K562 (cell line): ENCODE results near the gene METTL24. TPM values are rescaled to one million over a fixed set of nuclear protein-coding genes. Genes with fewer than 3 reads are reported as not detected.
A peak's percentile ranks its signal among the peaks of the same experiment; 100 is the strongest.

Experiments
- ATAC-seq: fragments of 200-7000 bp; cut with Tn5 transposase; 3 replicates; pipeline ENCODE4 v1.9.1; 2020; ENCODE audit warnings: moderate library complexity
- BruUV-seq: library from RNA; stranded (reverse); fragments of 400-500 nt; replicated peaks from 2 replicates; lab custom pipeline; 2021; lab: Mats Ljungman, UMichigan
- CTCF ChIA-PET: fragments of 300-600 bp; formaldehyde crosslinking; extraction: SDS; loops from one replicate; lab custom pipeline; 2021; ENCODE audit warnings: low intra/inter-chr PET ratio; lab: Yijun Ruan, JAX
- POLR2A ChIA-PET: fragments of 300-600, 350-650 bp; sonication (Branson Sonifier 250); formaldehyde crosslinking; extraction: SDS; loops from one replicate; lab custom pipeline; 2021; ENCODE audit warnings: antibody characterized with exemption, inconsistent platforms; lab: Yijun Ruan, JAX
- DNase-seq, 4 experiments: peaks; one replicate each; pipeline versions ENCODE4 v3.0.0 to v3.0.0-alpha.2; 2011 to 2018; ENCODE audit warnings: low spot score in 3 of 4, mixed read lengths in 3 of 4; ENCODE audit errors: extremely low read depth in 1 of 4
- FAIRE-seq: peaks from 2 replicates; lab custom pipeline; 2011; peaks lifted over from hg19 to GRCh38; lab: Jason Lieb, UNC
- H2AFZ ChIP-seq: 2 replicates; pipeline ENCODE4 v1.6.0; 2011; ENCODE audit warnings: low read depth, low read length, control low read depth, inconsistent platforms
- H3K27ac ChIP-seq: fragments of 200-600 bp; 3 replicates; pipeline ENCODE4 v1.8.0; 2011; ENCODE audit warnings: low read depth, mild to moderate bottlenecking, control low read depth, inconsistent platforms, low read length, moderate library complexity, mixed read lengths; ENCODE audit errors: extremely low read depth
- H3K27me3 ChIP-seq, 2 experiments: fragments of 300-600 bp in 1 of 2; 2 replicates in 1 of 2; 3 replicates in 1 of 2; pipeline versions ENCODE4 v1.6.0 to v1.8.0; 2011; ENCODE audit warnings: inconsistent platforms in 2 of 2, low read length in 2 of 2, mild to moderate bottlenecking in 1 of 2, mixed read lengths in 1 of 2, moderate library complexity in 1 of 2; ENCODE audit not compliant: control insufficient read depth in 2 of 2, insufficient read depth in 2 of 2
- H3K36me3 ChIP-seq: fragments of 300-600 bp; 3 replicates; pipeline ENCODE4 v1.8.0; 2011; ENCODE audit warnings: mild to moderate bottlenecking, low read length, inconsistent platforms; ENCODE audit not compliant: control insufficient read depth, insufficient read depth
- H3K4me1 ChIP-seq, 2 experiments: fragments of 200-600 bp in 1 of 2; replicated peaks in 1 of 2; 2 replicates in 1 of 2; 3 replicates in 1 of 2; pipeline versions ENCODE4 v1.5.1 to v1.8.0; 2011; ENCODE audit warnings: inconsistent platforms in 2 of 2, low read length in 2 of 2, mild to moderate bottlenecking in 1 of 2, mixed read lengths in 1 of 2, moderate library complexity in 1 of 2; ENCODE audit not compliant: control insufficient read depth in 2 of 2, insufficient read depth in 2 of 2
- H3K4me2 ChIP-seq: 2 replicates; pipeline ENCODE4 v1.6.1; 2011; ENCODE audit warnings: low read length, control low read depth, inconsistent platforms, mixed read lengths; ENCODE audit not compliant: insufficient read depth
- H3K4me3 ChIP-seq: fragments of 200-600 bp; sonication (generic), shearing (Covaris generic); 2 replicates; pipeline ENCODE4 v1.5.1; 2016; ENCODE audit warnings: control low read depth, inconsistent platforms
- H3K79me2 ChIP-seq: fragments of 200-600 bp; 3 replicates; pipeline ENCODE4 v1.8.0; 2011; ENCODE audit warnings: low read length, inconsistent platforms; ENCODE audit not compliant: control insufficient read depth, insufficient read depth
- H3K9ac ChIP-seq, 2 experiments: 2 replicates each; pipeline versions ENCODE4 v1.6.0 to v1.6.1; 2011; ENCODE audit warnings: low read depth in 2 of 2, low read length in 2 of 2, control low read depth in 1 of 2, inconsistent platforms in 1 of 2, mild to moderate bottlenecking in 1 of 2, mixed read lengths in 1 of 2; ENCODE audit not compliant: insufficient read depth in 1 of 2
- H3K9me1 ChIP-seq: one replicate; pipeline ENCODE4 v1.6.0; 2011; ENCODE audit warnings: inconsistent platforms, mild to moderate bottlenecking, low read length, moderate library complexity; ENCODE audit not compliant: control insufficient read depth, insufficient read depth
- H3K9me3 ChIP-seq: replicated peaks from 2 replicates; pipeline ENCODE4 v1.5.1; 2011; ENCODE audit warnings: low read depth, low read length, inconsistent platforms; ENCODE audit not compliant: control insufficient read depth, insufficient read depth
- H4K20me1 ChIP-seq: replicated peaks from 2 replicates; pipeline ENCODE4 v1.6.1; 2011; ENCODE audit warnings: low read length, inconsistent platforms, mixed read lengths; ENCODE audit not compliant: control insufficient read depth, insufficient read depth
- CHD1 ChIP-seq: fragments of 200-600 bp; sonication (generic); IDR thresholded peaks from one replicate; pipeline ENCODE4 v1.6.1; 2012; ENCODE audit warnings: mild to moderate bottlenecking, moderate library complexity, low read length, inconsistent platforms
- CREB3 ChIP-seq: fragments of 450-650 bp; conservative IDR thresholded peaks from 2 replicates; pipeline ENCODE4 v1.6.1; 2016; ENCODE audit warnings: missing genetic modification characterization, low read depth, mild to moderate bottlenecking, missing compliant biosample characterization, moderate library complexity
- ESRRB ChIP-seq: fragments of 250-450 bp; sonication (Bioruptor Pico); IDR thresholded peaks from 2 replicates; pipeline ENCODE4 v1.5.0; 2020; ENCODE audit warnings: mild to moderate bottlenecking, moderate library complexity, borderline replicate concordance
- FOXA1 ChIP-seq: fragments of 450-650 bp; IDR thresholded peaks from 2 replicates; pipeline ENCODE4 v1.6.1; 2016; ENCODE audit warnings: mild to moderate bottlenecking, borderline replicate concordance
- MCM7 ChIP-seq, 2 experiments: fragments of 450-650 bp; IDR thresholded peaks; 2 replicates each; pipeline ENCODE4 v1.6.1; 2016 to 2018
- NFIC ChIP-seq: fragments of 450-650 bp; IDR thresholded peaks from 2 replicates; pipeline ENCODE4 v1.6.1; 2017; ENCODE audit warnings: mild to moderate bottlenecking, inconsistent platforms
- NFIX ChIP-seq: fragments of 250-450 bp; sonication (Bioruptor Pico); IDR thresholded peaks from 2 replicates; pipeline ENCODE4 v1.4.0; 2020; ENCODE audit warnings: low read depth, mild to moderate bottlenecking, moderate library complexity
- SAFB ChIP-seq: fragments of 200-400 bp; formaldehyde crosslinking; IDR thresholded peaks from 2 replicates; pipeline ENCODE4 v1.6.1; 2017; ENCODE audit warnings: low read depth, low read length, borderline replicate concordance
- SRSF3 ChIP-seq: fragments of 200-400 bp; formaldehyde crosslinking; IDR thresholded peaks from 2 replicates; pipeline ENCODE4 v1.6.1; 2016; ENCODE audit warnings: mild to moderate bottlenecking, low read length, moderate library complexity; ENCODE audit not compliant: insufficient read depth
- TGIF2 ChIP-seq: sonication (generic); formaldehyde crosslinking; IDR thresholded peaks from 2 replicates; pipeline ENCODE4 v1.8.1; 2022; ENCODE audit warnings: mild to moderate bottlenecking, missing genetic modification reagents, moderate library complexity
- TRIM24 ChIP-seq, 2 experiments: fragments of 450-650 bp; IDR thresholded peaks; 2 replicates each; pipeline ENCODE4 v1.6.1; 2016
- ZBED1 ChIP-seq: IDR thresholded peaks from 2 replicates; pipeline ENCODE4 v1.6.1; 2014
- ZNF512 ChIP-seq: IDR thresholded peaks from 2 replicates; pipeline ENCODE4 v1.6.1; 2016; ENCODE audit warnings: missing genetic modification characterization, missing compliant biosample characterization
- WGBS: fragments of 100-300 bp; shearing (Covaris generic); methylation state at CpG from one replicate; pipeline ENCODE4 v1.1.6; 2016; ENCODE audit warnings: low coverage, mixed read lengths; ENCODE audit not compliant: insufficient coverage; ENCODE audit errors: missing lambda C conversion rate; 5-methylcytosine and 5-hydroxymethylcytosine counted together
- in situ Hi-C: fragments of 300-500 bp; cut with MboI; formaldehyde crosslinking; loops from 4 replicates; pipeline ENCODE4 v1.15.0; 2018; ENCODE audit warnings: inconsistent platforms, mixed read lengths
- intact Hi-C: fragments of 100-400 bp; cut with micrococcal nuclease; formaldehyde crosslinking; loops from 2 replicates; pipeline ENCODE4 v1.14.2; 2022
- polyA plus RNA-seq, 8 experiments: library from polyadenylated mRNA; depleted of rRNA in 4 of 8; stranded (reverse) in 5 of 8; unstranded in 3 of 8; fragments of >200 nt; fragmentation: Nextera tagmentation in 2 of 8; fragmentation: Illumina TruSeq in 1 of 8; extraction: Ambion mirVana in 2 of 8; extraction: Trizol in 1 of 8; gene quantifications; 2 replicates each; pipeline versions ENCODE4 v1.2.1 to v1.2.3, GENCODE V29; 2011 to 2014; ENCODE audit warnings: inconsistent platforms in 1 of 8, missing spikeins in 1 of 8
- total RNA-seq, 7 experiments: library from RNA; depleted of rRNA in 6 of 7; stranded (reverse); fragments of >200 nt in 6 of 7; fragmentation: Illumina TruSeq in 2 of 7; extraction: Trizol in 2 of 7; gene quantifications; 2 replicates each; pipeline versions ENCODE4 v1.2.1 to v1.2.3, GENCODE V29; 2011 to 2021; ENCODE audit warnings: low replicate concordance in 1 of 7

The METTL24 gene
- total and polyA plus RNA-seq, 9 of the 15 experiments (the other 6 are each of a cell fraction or from before 2014, with no cell fraction given), result not detected

GRCh38 chr6:110319843-110320242 is 38.3 kb downstream of the METTL24 start:
- no peaks in the 10 kb centered on the region for H3K36me3 ChIP-seq
- CTCF ChIA-PET, result no interaction called here
- in situ Hi-C loops, result no loop called here
- no peak overlapping the region for H3K27ac ChIP-seq
- H3K4me3 ChIP-seq, result no peak overlapping the region
- H3K4me2 ChIP-seq, result no peak overlapping the region
- peak; percentile 66 for TF ChIP-seq NFIX (CRISPR knock-in tag)
- no peak for TF ChIP-seq TGIF2 (CRISPR knock-in tag)
- TF ChIP-seq NFIC, result peak; percentile 89
- no TSS peak for BruUV-seq
- no peaks in the 10 kb centered on the region for H3K4me1 ChIP-seq
- POLR2A ChIA-PET, result no interaction called here
- FAIRE-seq (no peak), ATAC-seq (no peak), DNase-seq (no peak)
- 4% methylated on average over 2 of the region's 2 CpGs for WGBS
- no peaks in the 10 kb centered on the region for H4K20me1 ChIP-seq
- no peak overlapping the region for H2AFZ ChIP-seq
- no peaks in the 10 kb centered on the region for H3K79me2 ChIP-seq
- no peak overlapping the region for H3K9ac ChIP-seq
- no peaks in the 10 kb centered on the region for H3K9me1 ChIP-seq
- intact Hi-C loops, result no loop called here
- H3K9me3 ChIP-seq, result no peaks in the 10 kb centered on the region
- peaks cover 0 to 33% of the 10 kb centered on the region in 2 experiments; a peak in 2 of 5 replicates for H3K27me3 ChIP-seq

- no peak for ATAC-seq
- Histone ChIP-seq H3K27me3 (peaks cover 0 to 33% of the 10 kb centered on the region in 2 experiments; a peak in 2 of 5 replicates), H3K9me1 (no peaks in the 10 kb centered on the region), H3K27ac (no peak overlapping the region), H3K4me3 (no peak overlapping the region), H3K4me2 (no peak overlapping the region), H3K9me3 (no peaks in the 10 kb centered on the region), H3K36me3 (no peaks in the 10 kb centered on the region), H2AFZ (no peak overlapping the region), H3K9ac (no peak overlapping the region), H3K79me2 (no peaks in the 10 kb centered on the region), H3K4me1 (no peaks in the 10 kb centered on the region), H4K20me1 (no peaks in the 10 kb centered on the region)
- POLR2A ChIA-PET, result no interaction called here
- no peak for DNase-seq
- BruUV-seq, result no TSS peak
- CTCF ChIA-PET, result no interaction called here
- intact Hi-C loops, result no loop called here
- TF ChIP-seq TRIM24 (IDR thresholded peaks at IDR 0.05) (no peak), MCM7 (IDR thresholded peaks at IDR 0.05) (no peak), ESRRB (CRISPR knock-in tag) (no peak), SRSF3 (no peak), ZNF512 (tag) (no peak), SAFB (no peak), ZBED1 (no peak), CREB3 (tag) (no peak), CHD1 (no peak), FOXA1 (no peak)
- FAIRE-seq, result no peak
- WGBS, result 31% methylated on average over 3 of the region's 3 CpGs
- in situ Hi-C loops, result no loop called here
Observed at GRCh38 chr6:110319381-110319780, 38.8 kb downstream of the METTL24 start.
